ENCODE measurements around the gene LIN7C. TPM values are rescaled to one million over a fixed set of nuclear protein-coding genes. Genes with fewer than 3 reads are reported as not detected.

LIN7C gene
- total and polyA plus RNA-seq, 12 donors = 3.4 to 22.3 (median 16.4) TPM

DNA sequence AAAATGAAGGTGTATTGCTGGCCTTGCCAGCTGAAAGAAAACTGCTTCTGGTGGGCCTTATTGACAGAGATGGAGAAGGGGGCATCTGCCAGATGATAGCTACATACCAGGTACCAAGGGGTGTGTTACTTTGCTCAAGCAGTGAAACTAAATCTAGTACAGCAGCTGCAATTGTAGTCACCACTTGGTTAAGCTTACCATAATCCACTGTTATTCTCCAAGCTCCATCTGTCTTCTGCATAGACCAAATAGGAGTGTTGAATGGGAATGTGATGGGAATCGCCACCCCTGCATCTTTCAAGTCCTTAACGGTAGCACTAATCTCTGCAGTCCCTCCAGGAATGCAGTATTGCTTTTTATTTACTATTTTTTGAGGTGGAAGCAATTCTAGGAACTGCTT is 45.8 kb upstream of the LIN7C start:
- WGBS, 2 donors = 83 to 88% methylated on average over 2 of the region's 2 CpGs
- H3K36me3 ChIP-seq = no peaks in the 10 kb centered on the region
- DNase-seq (no peak), ATAC-seq (no peak)
- no peaks in the 10 kb centered on the region for H3K4me1 ChIP-seq
- intact Hi-C loops (cut with DNase I) = loop anchor here in 1 of 10 donors (5.0 kb wide), 1 partner anchor 50 kb away; no protein-coding TSS in a partner anchor
- no peaks in the 10 kb centered on the region for H3K27me3 ChIP-seq
- H3K9me3 ChIP-seq = no peaks in the 10 kb centered on the region
- no peak overlapping the region for H3K4me3 ChIP-seq
- TF ChIP-seq, protein P1, sequence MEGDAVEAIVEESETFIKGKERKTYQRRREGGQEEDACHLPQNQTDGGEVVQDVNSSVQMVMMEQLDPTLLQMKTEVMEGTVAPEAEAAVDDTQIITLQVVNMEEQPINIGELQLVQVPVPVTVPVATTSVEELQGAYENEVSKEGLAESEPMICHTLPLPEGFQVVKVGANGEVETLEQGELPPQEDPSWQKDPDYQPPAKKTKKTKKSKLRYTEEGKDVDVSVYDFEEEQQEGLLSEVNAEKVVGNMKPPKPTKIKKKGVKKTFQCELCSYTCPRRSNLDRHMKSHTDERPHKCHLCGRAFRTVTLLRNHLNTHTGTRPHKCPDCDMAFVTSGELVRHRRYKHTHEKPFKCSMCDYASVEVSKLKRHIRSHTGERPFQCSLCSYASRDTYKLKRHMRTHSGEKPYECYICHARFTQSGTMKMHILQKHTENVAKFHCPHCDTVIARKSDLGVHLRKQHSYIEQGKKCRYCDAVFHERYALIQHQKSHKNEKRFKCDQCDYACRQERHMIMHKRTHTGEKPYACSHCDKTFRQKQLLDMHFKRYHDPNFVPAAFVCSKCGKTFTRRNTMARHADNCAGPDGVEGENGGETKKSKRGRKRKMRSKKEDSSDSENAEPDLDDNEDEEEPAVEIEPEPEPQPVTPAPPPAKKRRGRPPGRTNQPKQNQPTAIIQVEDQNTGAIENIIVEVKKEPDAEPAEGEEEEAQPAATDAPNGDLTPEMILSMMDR (IDR thresholded peaks at IDR 0.05) = no peak
- H3K27ac ChIP-seq = no peak overlapping the region

DNA sequence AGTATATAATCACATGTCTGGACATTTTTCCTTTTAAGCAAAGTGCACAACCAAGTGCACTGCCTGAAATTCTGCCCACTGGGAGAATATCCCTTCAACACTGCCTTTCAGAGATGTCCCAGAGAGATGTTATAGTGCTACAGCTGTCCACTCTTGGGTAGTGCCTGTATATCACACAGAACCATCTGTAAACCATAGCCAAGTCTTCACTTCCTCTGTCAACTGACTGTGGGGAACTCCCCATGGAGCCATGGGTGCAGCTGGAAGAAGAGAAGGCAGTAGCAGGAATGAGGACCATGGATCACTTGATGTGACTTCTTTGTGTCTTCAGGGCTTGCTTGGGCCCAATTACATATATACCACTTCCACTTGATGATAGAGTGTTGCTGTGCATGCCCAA is 44.6 kb upstream of the LIN7C start:
- no peaks in the 10 kb centered on the region for H3K36me3 ChIP-seq
- H3K4me1 ChIP-seq = no peaks in the 10 kb centered on the region
- H3K4me3 ChIP-seq = no peak overlapping the region
- H3K9me3 ChIP-seq = no peaks in the 10 kb centered on the region
- DNase-seq (no peak), ATAC-seq (no peak)
- no peak overlapping the region for H3K27ac ChIP-seq
- TF ChIP-seq, protein P1 (IDR thresholded peaks at IDR 0.05) = no peak
- intact Hi-C loops (cut with DNase I) = loop anchor here in 1 of 10 donors (5.0 kb wide), 1 partner anchor 51 kb away; no protein-coding TSS in a partner anchor
- H3K27me3 ChIP-seq = no peaks in the 10 kb centered on the region

DNA sequence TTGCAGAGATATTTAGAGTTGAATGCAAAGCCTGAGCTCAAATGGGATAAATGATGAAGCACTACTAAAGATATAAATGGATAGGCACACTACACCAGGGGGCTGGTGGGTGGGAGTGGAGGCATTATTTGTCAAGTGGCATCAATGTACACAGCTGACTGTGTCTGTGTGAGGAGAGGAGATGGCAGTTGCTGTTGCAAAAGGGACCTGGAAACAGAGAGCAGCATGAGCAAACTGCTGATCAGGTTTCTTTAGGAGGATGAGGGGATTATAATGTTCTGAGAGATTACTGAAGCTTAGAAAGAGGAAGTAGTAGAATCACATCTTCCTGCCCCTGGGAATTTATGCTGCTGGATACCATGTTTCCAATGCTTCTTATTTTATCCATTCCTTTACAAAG is 39.4 kb upstream of the LIN7C start:
- intact Hi-C loops (cut with DNase I) = no loop called here
- TF ChIP-seq, protein P1 (IDR thresholded peaks at IDR 0.05) = no peak
- Histone ChIP-seq H3K9me3 (no peaks in the 10 kb centered on the region), H3K4me3 (no peak overlapping the region), H3K27ac (no peak overlapping the region), H3K27me3 (no peaks in the 10 kb centered on the region), H3K4me1 (no peaks in the 10 kb centered on the region), H3K36me3 (peaks cover 0 to 20% (median 0%) of the 10 kb centered on the region in 9 donors)
- no peak for ATAC-seq
- DNase-seq = no peak

- Histone ChIP-seq H3K4me3 (no peak overlapping the region), H3K27me3 (no peaks in the 10 kb centered on the region), H3K27ac (no peak overlapping the region), H3K4me1 (no peaks in the 10 kb centered on the region), H3K9me3 (no peaks in the 10 kb centered on the region), H3K36me3 (peaks cover 0 to 20% (median 0%) of the 10 kb centered on the region in 9 donors)
- TF ChIP-seq, protein P1 (IDR thresholded peaks at IDR 0.05) = no peak
- DNase-seq = no peak
- intact Hi-C loops (cut with DNase I) = no loop called here
- no peak for ATAC-seq
- 98 to 99% methylated on average over 3 of the region's 3 CpGs for WGBS, 2 donors
Measured at GRCh38 chr11:27545035-27545434, 38.5 kb upstream of the LIN7C start.

All from heart right ventricle (tissue), 16 donors.